Sigmoid colon (tissue), 4 donors: ENCODE results near the gene TRIM65.

Experiments
- EP300 ChIP-seq, 4 donors: sonication (generic); formaldehyde crosslinking; IDR thresholded peaks; one replicate each; pipeline ENCODE4 v1.6.1; 2017; ENCODE audit warnings: antibody characterized with exemption in 4 of 4
- POLR2A ChIP-seq, 2 donors: fragments of 450-650 bp; IDR thresholded peaks; one replicate each; pipeline ENCODE4 v1.6.1; 2016; ENCODE audit warnings: antibody characterized with exemption in 2 of 2, mild to moderate bottlenecking in 2 of 2, moderate library complexity in 2 of 2

- TF ChIP-seq EP300 (IDR thresholded peaks at IDR 0.05), result no peak
- TF ChIP-seq POLR2A (IDR thresholded peaks at IDR 0.05), result no peak
These were observed 36.1 kb upstream of the TRIM65 start for GRCh38 chr17:75932852-75933251.
